CD4-positive, alpha-beta T cell treated with Interleukin-17A for 1 hour (primary cell): ENCODE measurements around the gene TNFSF11.

Experiments used
- DNase-seq: peaks from one replicate; pipeline ENCODE4 v3.0.0-alpha.2; 2020

TNFSF11 gene

DNA sequence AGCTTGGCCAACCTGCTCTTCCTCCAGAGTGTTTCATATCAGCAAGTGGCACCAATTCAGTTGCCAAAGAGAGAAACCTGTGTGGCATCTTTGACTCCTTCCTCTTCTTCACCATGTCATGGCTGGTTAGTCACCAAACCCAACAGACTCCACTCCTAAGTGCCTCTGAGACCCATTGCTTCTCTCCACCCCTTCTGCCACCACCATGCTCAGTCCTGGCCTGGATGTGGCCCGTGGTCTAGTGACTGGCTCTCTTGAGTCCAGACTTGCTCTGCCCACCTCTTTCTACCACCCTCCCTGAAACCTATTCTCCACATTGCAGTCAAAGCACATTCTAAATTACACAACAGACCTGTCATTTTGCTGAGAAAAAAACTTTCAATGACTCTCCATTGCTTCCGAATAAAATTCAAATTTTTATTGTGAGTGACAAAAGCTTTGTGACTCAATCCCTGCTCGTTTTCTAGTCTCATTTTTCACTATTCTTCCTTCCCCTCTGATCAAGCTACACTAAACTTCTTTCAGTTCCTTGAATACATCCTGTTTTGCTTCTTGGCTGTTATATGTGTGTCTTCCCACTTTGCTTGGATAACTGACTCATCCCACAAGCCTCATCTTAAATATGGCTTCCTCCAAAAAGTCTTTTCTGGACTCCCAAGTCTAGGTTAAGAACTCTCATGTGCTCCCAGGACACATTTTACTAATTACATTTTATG lies 12.0 kb upstream of the TNFSF11 start:
- no peak for DNase-seq

- no peak for DNase-seq
These were observed 6.0 kb upstream of the TNFSF11 start for GRCh38 chr13:42567906-42568305.

DNA sequence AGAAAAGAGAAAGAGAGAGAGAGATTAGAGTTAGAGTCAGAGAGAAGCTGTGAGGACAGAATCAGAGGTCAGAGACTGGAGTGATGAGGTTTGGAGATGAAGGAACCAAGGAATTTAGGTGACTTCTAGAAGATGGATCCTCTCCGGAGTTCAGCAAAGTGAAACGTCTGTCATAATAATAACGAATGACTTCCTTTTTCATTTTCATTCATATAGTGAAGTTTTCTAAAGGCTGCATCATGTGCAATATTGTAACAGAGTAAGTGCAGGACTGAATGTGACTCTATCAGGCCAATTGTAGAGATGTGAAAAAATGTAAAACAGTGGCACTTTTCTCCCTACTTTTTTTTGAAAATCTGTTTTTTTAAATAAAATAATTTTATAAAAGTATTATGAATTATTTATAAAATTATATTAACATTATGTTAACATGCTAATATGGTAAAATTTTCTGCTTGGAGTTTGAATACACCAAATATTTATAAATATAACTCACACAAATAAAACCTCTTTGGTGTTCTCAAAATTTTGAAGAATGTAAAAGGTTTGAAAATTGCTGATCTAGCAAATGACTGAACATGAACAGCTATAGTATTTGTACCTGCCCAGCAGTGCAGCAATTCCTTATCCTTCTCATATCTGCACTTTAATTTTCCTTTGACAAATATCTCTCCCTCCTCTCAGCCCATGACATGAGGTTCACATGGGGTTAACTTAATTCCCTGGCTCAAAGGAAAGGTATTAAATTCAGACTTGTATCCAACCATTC lies 4.2 kb upstream of the TNFSF11 start:
- DNase-seq = no peak

GRCh38 chr13:42571895-42572294 lies 2.1 kb upstream of the TNFSF11 start:
- DNase-seq = no peak

GRCh38 chr13:42574435-42575311 lies 721 bp downstream of the TNFSF11 start:
- DNase-seq = peak; percentile 14

DNA sequence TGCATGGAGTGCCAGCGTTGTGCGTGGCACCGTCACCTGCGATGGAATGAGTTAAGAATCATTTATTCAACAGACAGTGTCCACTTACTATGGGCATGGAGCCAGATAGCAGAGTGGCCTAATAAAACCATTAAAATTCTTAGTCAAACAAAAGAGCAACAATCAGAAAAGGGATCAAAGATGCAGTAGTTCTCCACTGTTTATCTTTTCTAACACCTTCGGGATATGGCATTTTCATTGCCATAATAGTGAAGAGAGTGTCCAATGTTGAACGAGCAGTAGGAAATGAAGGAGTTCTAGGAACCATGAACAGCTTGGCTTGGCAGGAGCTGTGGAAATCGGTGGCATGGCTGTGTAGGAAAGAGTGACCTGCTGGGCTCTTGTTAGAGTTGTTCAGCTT lies 2.0 kb downstream of the TNFSF11 start:
- DNase-seq = no peak

GRCh38 chr13:42577538-42577937 lies 3.6 kb downstream of the TNFSF11 start:
- no peak for DNase-seq

- DNase-seq = no peak
These were observed 6.7 kb downstream of the TNFSF11 start for GRCh38 chr13:42580644-42581043.

- DNase-seq = no peak
These were observed 7.5 kb downstream of the TNFSF11 start for GRCh38 chr13:42581427-42581826.

DNA sequence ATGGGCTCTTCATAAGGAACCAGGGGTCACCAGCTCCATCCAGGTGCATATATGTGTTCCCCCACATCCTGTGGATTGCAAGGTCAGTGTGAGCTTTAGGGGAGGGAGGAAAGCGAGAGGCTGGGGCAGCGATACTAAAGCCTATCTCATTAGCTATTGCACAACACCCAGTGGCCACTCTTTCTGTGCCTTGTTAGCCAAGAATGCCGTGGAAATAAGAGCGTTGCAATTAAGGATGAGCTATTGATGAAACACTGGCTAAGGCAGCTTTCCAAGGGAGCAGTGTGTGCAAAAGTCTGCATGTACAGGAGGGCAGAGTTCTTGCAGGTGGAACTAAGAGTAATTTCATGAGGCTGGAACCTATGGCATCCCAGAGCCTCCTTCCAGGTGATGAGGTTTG lies 17.6 kb downstream of the TNFSF11 start:
- no peak for DNase-seq

GRCh38 chr13:42592915-42593900 lies 19.3 kb downstream of the TNFSF11 start:
- no peak for DNase-seq

GRCh38 chr13:42594481-42595252 lies 20.7 kb downstream of the TNFSF11 start:
- peak; percentile 55 for DNase-seq

- DNase-seq = no peak
These were observed 21.3 kb downstream of the TNFSF11 start for GRCh38 chr13:42595253-42595571.

GRCh38 chr13:42597505-42597904 lies 23.6 kb downstream of the TNFSF11 start:
- no peak for DNase-seq

- no peak for DNase-seq
These were observed 27.0 kb downstream of the TNFSF11 start for GRCh38 chr13:42600943-42601342.

- DNase-seq = no peak
These were observed 29.0 kb downstream of the TNFSF11 start for GRCh38 chr13:42602906-42603305.

GRCh38 chr13:42603571-42603970 lies 29.6 kb downstream of the TNFSF11 start:
- no peak for DNase-seq

GRCh38 chr13:42607546-42607945 lies 33.6 kb downstream of the TNFSF11 start:
- no peak for DNase-seq

GRCh38 chr13:42610649-42611048 lies 36.7 kb downstream of the TNFSF11 start:
- DNase-seq = no peak

DNA sequence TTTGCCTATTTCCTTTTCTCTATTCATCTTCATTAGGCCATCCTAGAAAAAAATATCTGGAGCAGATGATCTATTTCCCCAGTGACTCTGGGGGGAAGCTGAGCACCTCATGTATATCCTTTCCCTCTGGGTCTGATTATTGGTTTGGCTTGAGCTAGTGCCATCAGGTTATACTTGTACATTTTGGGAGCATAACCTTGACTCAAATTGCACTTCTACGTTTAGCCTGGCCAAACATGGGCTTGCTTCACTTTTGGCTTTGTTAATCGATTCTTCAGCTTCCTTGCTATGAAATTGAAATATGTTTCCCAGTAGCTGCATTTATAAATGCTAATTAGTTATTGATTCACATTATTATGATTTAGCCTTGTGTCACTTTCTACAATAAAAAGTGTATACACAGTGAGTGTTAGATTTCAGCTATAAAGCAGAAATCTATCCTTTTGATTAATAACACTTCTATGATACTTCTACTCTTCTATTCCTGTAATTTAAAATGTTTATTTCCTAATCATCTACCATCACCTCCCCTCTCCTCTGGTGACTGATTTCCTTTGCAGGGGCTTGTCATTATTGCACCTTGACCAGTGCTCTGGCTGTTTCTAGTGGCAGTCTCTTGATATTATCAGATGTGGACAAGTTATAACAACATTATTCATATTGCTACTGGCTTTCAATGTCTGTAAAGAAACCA lies 37.3 kb downstream of the TNFSF11 start:
- DNase-seq = no peak
